Measurements from ENCODE around the gene ZSCAN20. TPM values are rescaled to one million over a fixed set of nuclear protein-coding genes. Genes with fewer than 3 reads are reported as not detected.

The ZSCAN20 gene
- polyA plus RNA-seq, 3 donors = 5.2 to 5.6 (median 5.2) TPM

GRCh38 chr1:33532250-33532649, 59.8 kb downstream of the ZSCAN20 start:
- no peak for DNase-seq

- DNase-seq = no peak
Measured at GRCh38 chr1:33532936-33533335, 60.5 kb downstream of the ZSCAN20 start.

- DNase-seq = no peak
Measured at GRCh38 chr1:33535334-33535733, 62.9 kb downstream of the ZSCAN20 start.

- DNase-seq = no peak
Measured at GRCh38 chr1:33537885-33538284, 65.4 kb downstream of the ZSCAN20 start.

GRCh38 chr1:33541966-33542365, 69.5 kb downstream of the ZSCAN20 start:
- no peak for DNase-seq

Other genes with a start within 250 kb of the ZSCAN20 start
- 10 to 100 TPM; 64.9 to 77.0 (median 67.5) TPM for gene ZNF362, start 216.2 kb upstream of the ZSCAN20 start, polyA plus RNA-seq (ENCODE audit: insufficient read length in 3 of 3)
- gene A3GALT2, start 151.5 kb upstream of the ZSCAN20 start, polyA plus RNA-seq (ENCODE audit: insufficient read length in 3 of 3) = under 1 TPM in 2 of 3 donors, not detected in 1; 0.44 to 0.51 TPM
- gene PHC2, start 41.5 kb upstream of the ZSCAN20 start, polyA plus RNA-seq (ENCODE audit: insufficient read length in 3 of 3) = 100 to 1,000 TPM; 103 to 125 (median 117) TPM